Umbilical cord (tissue), 2 donors: Measurements from ENCODE around the gene PNLIPRP2. TPM values are rescaled to one million over a fixed set of nuclear protein-coding genes. Genes with fewer than 3 reads are reported as not detected.

Experiments
- DNase-seq: peaks from one replicate; pipeline ENCODE4 v3.0.0-alpha.2; 2015; ENCODE audit warnings: low spot score
- total RNA-seq: library from RNA; depleted of rRNA; stranded (reverse); fragments of >200 nt; gene quantifications from one replicate; pipeline ENCODE4 v1.2.3, GENCODE V29; 2014; ENCODE audit warnings: low replicate concordance; ENCODE audit not compliant: insufficient read depth

The PNLIPRP2 gene
- total RNA-seq, 1 donor from 2014 or later = not detected

- DNase-seq = no peak
These were observed 8.5 kb upstream of the PNLIPRP2 start for GRCh38 chr10:116612107-116612769.

GRCh38 chr10:116613471-116613870 lies 7.3 kb upstream of the PNLIPRP2 start:
- DNase-seq = no peak

- DNase-seq = no peak
These were observed 6.0 kb upstream of the PNLIPRP2 start for GRCh38 chr10:116614796-116615195.

- no peak for DNase-seq
These were observed 5.5 kb upstream of the PNLIPRP2 start for GRCh38 chr10:116615199-116615776.

GRCh38 chr10:116621476-116621875 lies 723 bp downstream of the PNLIPRP2 start:
- DNase-seq = no peak

- DNase-seq = no peak
These were observed 1.3 kb downstream of the PNLIPRP2 start for GRCh38 chr10:116621934-116622655.

- no peak for DNase-seq
These were observed 5.1 kb downstream of the PNLIPRP2 start for GRCh38 chr10:116625845-116626244.

- DNase-seq = no peak
These were observed 6.1 kb downstream of the PNLIPRP2 start for GRCh38 chr10:116626815-116627214.

GRCh38 chr10:116627386-116627933 lies 6.7 kb downstream of the PNLIPRP2 start:
- no peak for DNase-seq

- no peak for DNase-seq
These were observed 8.6 kb downstream of the PNLIPRP2 start for GRCh38 chr10:116629340-116629739.

- no peak for DNase-seq
These were observed 9.3 kb downstream of the PNLIPRP2 start for GRCh38 chr10:116630020-116630419.

GRCh38 chr10:116631871-116632295 lies 11.1 kb downstream of the PNLIPRP2 start:
- DNase-seq = no peak

GRCh38 chr10:116632596-116633215 lies 12.0 kb downstream of the PNLIPRP2 start:
- DNase-seq = no peak

- no peak for DNase-seq
These were observed 12.5 kb downstream of the PNLIPRP2 start for GRCh38 chr10:116633216-116633600.

- no peak for DNase-seq
These were observed 13.6 kb downstream of the PNLIPRP2 start for GRCh38 chr10:116634126-116634975.

GRCh38 chr10:116636385-116636784 lies 15.6 kb downstream of the PNLIPRP2 start:
- DNase-seq = no peak

- no peak for DNase-seq
These were observed 16.2 kb downstream of the PNLIPRP2 start for GRCh38 chr10:116636976-116637375.

- DNase-seq = no peak
These were observed 17.1 kb downstream of the PNLIPRP2 start for GRCh38 chr10:116637830-116638229.

GRCh38 chr10:116646502-116646901 lies 25.7 kb downstream of the PNLIPRP2 start:
- no peak for DNase-seq

- DNase-seq = no peak
These were observed 28.1 kb downstream of the PNLIPRP2 start for GRCh38 chr10:116648903-116649302.

GRCh38 chr10:116653885-116654284 lies 33.1 kb downstream of the PNLIPRP2 start:
- no peak for DNase-seq
